GM18867 (cell line): ENCODE data around the gene CLDN7.
A peak's percentile ranks its signal among the peaks of the same experiment; 100 is the strongest.

Experiments used
- ATAC-seq: cut with Tn5 transposase; IDR thresholded peaks from one replicate; pipeline ENCODE4 v1.9.1; 2021; ENCODE audit warnings: mild to moderate bottlenecking, moderate library complexity; ENCODE audit not compliant: unreplicated experiment

The CLDN7 gene

DNA sequence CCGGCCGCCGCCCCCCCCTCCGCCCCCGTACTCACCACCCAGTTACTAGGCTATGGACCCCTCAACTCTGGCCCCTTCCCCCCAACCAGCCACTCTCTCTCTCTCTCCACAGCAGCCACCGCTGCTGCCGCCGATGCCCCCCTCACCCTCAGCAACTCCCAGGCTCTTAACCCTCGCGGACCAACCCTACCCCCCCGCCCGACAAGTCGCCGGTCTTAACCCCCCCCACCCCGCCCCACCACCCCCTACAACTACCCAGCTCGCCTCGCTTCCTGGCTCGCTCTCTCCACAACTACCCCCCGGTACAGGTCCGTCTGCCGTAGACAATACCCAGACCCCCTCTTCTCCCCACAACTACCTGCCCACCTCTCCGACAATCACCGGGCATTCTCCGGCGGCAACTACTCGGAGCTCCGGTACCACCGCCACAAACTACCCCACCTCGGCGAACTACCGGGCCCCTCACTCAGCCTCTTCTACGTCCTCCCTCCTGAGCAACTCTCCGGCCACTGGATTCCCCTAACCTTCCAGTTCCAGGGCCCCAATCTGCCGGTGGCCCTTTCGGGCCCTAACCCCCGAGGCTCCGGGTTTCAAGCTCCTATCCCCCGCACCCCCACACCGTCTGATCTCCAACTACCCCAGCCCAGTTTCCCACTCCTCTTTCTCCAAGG lies 23.7 kb downstream of the CLDN7 start:
- ATAC-seq, result no peak

DNA sequence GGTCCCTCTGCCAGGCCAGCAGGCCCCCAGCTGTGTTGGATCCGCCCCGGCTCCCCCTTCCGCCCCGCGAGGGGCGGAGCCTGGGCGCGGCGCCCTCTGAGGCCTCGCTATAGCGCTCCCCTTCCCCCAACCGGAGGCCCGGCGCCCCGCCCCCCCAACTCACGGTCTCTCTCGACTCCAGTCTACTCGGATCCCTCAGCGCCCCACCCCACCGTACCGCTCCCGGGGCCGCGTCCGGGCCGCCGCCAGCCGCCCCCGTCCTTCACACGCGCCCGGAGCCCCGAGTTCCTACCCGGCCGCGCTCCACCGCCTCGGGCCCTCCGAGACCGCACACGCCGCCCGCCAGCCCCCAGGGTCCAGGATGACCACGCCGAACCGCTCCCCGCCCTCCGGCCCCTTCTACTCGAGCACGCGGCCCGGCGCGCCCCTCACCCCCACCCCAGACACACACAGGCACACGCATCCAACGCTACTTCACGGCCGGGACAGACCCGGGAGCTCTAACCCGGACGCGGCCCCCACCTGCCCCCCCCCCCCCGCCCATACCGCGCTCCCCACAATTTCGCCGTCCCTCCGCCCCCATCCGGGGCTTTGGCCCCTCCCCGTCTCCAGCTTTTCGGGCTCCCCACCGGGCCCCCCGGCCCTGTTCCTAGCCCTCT lies 24.4 kb downstream of the CLDN7 start:
- no peak for ATAC-seq

- ATAC-seq, result no peak
Observed at GRCh38 chr17:7237266-7237760, 25.0 kb downstream of the CLDN7 start.

DNA sequence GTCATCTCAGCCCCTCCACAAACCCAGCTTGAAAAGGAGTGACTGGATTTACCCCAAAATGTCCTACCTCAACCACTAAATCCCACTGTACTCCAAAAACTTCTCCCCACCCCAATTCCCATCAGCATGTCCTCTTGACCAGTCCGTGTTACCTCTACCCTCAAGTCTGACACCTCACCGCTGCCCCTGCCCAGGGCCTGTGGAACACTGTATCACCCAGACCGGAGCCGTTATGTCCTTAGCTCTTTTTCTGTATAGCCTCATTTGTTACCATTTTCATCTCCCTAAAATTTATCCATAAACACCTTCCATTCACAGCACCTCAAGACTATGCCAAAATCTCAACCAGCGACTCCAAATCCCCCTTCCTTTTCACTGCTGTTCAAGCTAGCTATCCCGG lies 25.5 kb downstream of the CLDN7 start:
- no peak for ATAC-seq

DNA sequence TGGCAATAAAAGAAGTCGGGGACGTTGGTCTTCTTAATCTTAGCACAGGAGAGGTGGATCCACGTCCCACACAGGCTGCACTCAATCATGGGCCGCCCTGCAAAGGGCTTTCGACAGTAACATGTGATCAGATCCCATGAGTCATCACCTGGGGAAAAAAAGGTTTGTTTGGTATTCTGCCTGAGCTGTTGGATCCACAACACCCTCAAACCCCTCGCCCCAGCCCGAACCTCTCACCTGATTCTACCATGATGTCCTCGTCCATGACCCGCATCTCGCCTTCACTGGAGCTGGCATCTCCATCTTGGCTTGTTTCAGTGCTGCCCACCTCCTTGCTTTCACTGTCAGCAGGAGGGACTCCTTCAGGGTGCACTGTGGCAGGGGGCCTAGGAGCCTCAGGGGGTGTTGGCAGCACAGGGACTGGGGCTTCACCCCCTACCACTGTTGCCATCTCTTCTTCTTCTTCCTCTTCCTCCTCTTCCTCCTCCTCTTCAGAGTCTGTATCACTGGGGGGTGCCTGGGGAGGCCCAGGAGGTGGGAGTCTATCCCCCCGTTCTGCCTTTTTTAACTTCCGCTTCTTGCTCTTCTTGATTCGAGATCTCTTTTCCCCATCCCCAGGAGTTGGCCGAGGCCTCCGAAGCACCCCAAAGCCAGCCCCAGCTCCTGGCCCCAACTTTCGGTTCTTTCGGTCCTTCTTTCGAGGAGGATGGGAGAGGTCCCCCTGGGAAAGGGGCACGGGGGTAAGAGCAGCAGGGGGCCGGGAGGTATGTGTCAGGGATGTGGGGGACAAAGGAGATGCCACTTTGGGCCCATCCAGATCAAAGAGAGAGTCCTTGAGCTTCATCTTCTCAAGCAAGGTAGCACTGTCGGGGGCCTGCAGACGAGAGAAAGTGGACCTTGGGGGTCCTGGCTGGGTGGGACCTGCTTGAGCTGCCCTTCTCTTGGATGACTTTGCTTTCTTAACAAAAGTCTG lies 26.3 kb downstream of the CLDN7 start:
- ATAC-seq, result no peak

- ATAC-seq, result peak; percentile 51
Observed at GRCh38 chr17:7234083-7234951, 28.0 kb downstream of the CLDN7 start, which contains the start of gene DVL2. Gene DVL2, minus strand, starts transcription at chr17:7234517. Its CDS starts 255 bp downstream, at chr17:7234262.

DNA sequence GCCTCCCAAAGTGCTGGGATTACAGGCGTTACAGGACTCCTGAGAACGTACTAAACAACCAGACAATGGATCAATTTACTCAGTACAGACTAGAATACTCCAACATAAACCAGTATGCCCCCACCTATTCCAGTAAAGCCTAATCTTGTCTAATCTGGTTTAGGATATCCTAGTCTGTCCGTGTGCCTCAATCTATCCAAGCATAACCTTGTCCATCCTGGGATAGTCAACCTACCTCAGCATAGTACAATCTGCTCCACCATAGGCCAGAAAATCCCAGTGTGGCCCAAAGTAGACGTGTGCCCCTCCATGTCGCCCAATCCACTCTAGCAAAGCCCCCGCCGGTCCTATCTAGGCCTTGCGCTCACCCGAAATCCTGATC lies 28.6 kb downstream of the CLDN7 start:
- ATAC-seq, result no peak

GRCh38 chr17:7232114-7232513 lies 30.2 kb downstream of the CLDN7 start:
- no peak for ATAC-seq

DNA sequence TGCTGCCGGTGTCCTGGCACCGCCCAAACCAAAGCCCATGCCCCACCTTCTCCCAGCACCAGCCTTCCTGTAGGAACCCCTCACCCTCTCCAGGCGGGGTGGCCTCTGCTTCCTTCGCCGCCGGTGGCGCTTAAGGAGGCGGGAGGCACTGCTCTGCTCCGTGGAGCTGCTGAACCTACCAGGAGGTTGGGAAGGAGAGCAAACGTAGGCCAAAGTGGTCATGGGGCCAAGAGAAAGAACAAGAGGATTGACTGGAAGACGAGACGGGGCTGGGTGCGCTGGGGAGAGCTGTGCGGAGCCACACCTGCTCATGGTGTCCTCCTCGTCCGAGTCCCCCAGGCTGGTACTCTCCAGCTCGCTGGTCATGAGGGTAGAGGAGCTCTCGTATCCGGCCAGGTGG lies 32.8 kb downstream of the CLDN7 start:
- no peak for ATAC-seq

- ATAC-seq, result no peak
Observed at GRCh38 chr17:7228920-7229319, 33.4 kb downstream of the CLDN7 start.

- ATAC-seq, result no peak
Observed at GRCh38 chr17:7226721-7227710, 35.3 kb downstream of the CLDN7 start.

DNA sequence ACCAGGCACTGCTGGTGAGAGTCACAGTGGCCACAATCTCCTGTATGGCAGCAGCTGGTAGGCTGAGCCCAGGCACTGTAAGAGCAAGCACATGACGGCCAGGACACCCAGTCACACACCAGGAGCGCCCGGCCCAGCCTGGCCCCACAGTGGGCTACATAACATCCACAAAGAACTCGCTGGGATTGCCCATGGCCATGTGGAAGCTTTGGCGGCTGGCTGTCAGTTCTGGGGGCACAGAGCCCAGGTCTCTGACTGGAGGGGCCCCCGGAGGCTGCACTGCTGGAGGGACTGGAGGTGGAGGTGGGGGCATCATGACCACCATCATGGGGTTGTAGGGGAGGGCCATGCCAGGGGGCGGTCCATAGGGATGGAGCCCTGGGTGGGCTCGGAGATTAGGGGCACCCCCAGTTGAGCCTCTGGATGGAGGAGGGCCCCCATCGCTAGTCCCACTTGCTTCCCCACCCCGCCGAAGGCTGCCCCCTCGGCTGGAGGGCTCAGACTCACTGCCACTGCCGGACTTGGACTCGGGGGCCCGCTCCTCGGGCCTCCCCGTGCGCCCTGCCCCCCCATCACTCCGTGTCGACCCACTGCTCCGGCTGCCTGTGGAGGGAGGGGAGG lies 36.5 kb downstream of the CLDN7 start:
- no peak for ATAC-seq

- no peak for ATAC-seq
Observed at GRCh38 chr17:7224661-7225111, 37.6 kb downstream of the CLDN7 start.

- ATAC-seq, result no peak
Observed at GRCh38 chr17:7224110-7224509, 38.2 kb downstream of the CLDN7 start.

DNA sequence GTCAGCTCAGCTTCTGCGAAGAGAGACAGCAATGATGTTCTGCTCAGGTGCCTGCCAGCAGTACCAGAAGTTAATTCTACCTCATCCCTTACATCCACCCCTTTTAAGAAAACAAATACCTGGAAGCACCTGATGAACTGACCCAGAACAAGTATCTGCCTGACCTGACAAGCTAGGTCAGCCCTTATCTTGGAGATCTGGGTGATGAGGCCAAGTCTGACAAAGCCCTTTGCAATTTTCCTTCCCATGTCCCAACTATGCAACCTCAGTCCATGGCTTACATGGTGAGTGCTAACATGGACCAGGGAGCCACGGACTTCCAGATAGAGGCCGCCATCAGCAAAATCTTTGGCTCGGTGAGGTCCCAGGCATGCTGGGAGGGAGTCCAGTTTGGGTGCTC lies 38.9 kb downstream of the CLDN7 start:
- no peak for ATAC-seq

DNA sequence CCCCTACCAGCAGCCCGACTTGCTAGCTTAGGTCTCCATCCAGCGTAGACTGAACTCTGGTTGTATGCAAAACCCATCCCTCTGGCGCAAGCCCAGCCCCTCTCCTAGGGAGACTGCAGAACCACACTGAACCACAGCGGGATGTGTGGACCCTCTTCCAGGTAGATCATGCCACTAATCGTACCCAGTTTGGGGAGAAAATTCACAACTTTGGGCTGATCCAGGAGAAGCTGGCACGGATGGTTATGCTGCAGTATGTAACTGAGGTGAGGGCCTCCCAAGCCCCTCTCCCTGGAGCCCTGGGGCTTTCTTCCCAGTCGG lies 39.3 kb downstream of the CLDN7 start:
- ATAC-seq, result no peak

DNA sequence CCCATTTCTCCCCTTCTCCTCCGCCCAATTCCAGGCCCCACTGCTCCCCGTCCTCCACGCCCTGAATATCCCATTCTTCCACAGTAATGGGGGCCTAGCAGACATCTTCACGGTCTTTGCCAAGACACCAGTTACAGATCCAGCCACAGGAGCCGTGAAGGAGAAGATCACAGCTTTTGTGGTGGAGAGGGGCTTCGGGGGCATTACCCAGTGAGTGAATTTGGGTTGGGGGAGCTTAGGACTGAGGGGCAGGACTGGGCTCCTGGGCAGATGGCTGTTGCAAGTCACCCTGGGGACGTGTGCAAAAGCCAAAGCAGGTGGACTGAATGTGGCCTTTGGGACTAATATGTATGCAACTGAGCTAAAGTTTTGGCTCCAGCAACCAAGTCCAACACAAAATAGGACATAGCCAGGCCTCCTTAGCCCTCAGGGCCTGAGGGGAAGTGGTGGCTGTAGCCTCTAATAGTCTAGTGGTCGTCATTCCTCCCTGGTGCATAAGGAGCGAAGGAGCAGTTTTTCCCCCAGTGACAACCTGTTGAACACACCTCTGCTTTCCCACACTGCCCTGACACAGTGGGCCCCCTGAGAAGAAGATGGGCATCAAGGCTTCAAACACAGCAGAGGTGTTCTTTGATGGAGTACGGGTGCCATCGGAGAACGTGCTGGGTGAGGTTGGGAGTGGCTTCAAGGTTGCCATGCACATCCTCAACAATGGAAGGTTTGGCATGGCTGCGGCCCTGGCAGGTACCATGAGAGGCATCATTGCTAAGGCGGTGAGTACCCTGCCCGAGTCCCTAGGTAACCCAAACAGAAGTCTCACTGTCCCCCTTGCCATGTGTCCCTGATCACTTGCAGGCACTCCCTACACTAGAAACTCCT lies 39.9 kb downstream of the CLDN7 start:
- no peak for ATAC-seq
